ENCODE results near the gene CDH5.

Gene CDH5

GRCh38 chr16:66377324-66377723, 10.8 kb downstream of the CDH5 start:
- Histone ChIP-seq H3K27me3 (no peaks in the 10 kb centered on the region), H3K36me3 (no peaks in the 10 kb centered on the region)

GRCh38 chr16:66378741-66379570, 12.5 kb downstream of the CDH5 start:
- no peaks in the 10 kb centered on the region for H3K27me3 ChIP-seq
- H3K4me1 ChIP-seq: peaks cover 0 to 37% (median 6%) of the 10 kb centered on the region in 10 experiments; a peak in 10 of 20 replicates
- no peak overlapping the region for H3K4me2 ChIP-seq
- no peak for TF ChIP-seq Cebpa-rat (IDR thresholded peaks at IDR 0.05)
- no peaks in the 10 kb centered on the region for H3K36me3 ChIP-seq
- no peak overlapping the region for H3K9ac ChIP-seq
- H4K20me1 ChIP-seq: no peaks in the 10 kb centered on the region
- H3K4me3 ChIP-seq: no peak overlapping the region
- H3K27ac ChIP-seq: no peak overlapping the region
- H3K9me3 ChIP-seq (replicated peaks in 1 of 11): no peaks in the 10 kb centered on the region

More at GRCh38 chr16:66377324-66377723, 10.8 kb downstream of the CDH5 start:
- Histone ChIP-seq H3K4me3 (no peak overlapping the region), H3K9ac (peak overlapping the region in 1 of 11 experiments; percentile 26; a peak in 2 of 22 replicates), H3K27ac (peak overlapping the region in 4 of 11 experiments; percentile 22 to 66 (median 56); a peak in 7 of 22 replicates), H3K4me1 (peaks cover 0 to 28% (median 6%) of the 10 kb centered on the region in 10 experiments; a peak in 10 of 20 replicates), H3K4me2 (peak overlapping the region in 5 of 11 experiments; percentile 28 to 79 (median 73); a peak in 9 of 22 replicates), H3K9me3 (replicated peaks in 1 of 11) (no peaks in the 10 kb centered on the region), H4K20me1 (no peaks in the 10 kb centered on the region)
- TF ChIP-seq Cebpa-rat (IDR thresholded peaks at IDR 0.05): no peak

GRCh38 chr16:66379571-66379941, 13.1 kb downstream of the CDH5 start:
- no peak overlapping the region for H3K27ac ChIP-seq
- no peaks in the 10 kb centered on the region for H3K27me3 ChIP-seq
- no peak overlapping the region for H3K4me2 ChIP-seq
- H3K9me3 ChIP-seq (replicated peaks in 1 of 11): no peaks in the 10 kb centered on the region
- H3K9ac ChIP-seq: no peak overlapping the region
- no peaks in the 10 kb centered on the region for H3K36me3 ChIP-seq
- no peak for TF ChIP-seq Cebpa-rat (IDR thresholded peaks at IDR 0.05)
- H3K4me1 ChIP-seq: peaks cover 0 to 37% (median 6%) of the 10 kb centered on the region in 10 experiments; a peak in 10 of 20 replicates
- no peak overlapping the region for H3K4me3 ChIP-seq
- no peaks in the 10 kb centered on the region for H4K20me1 ChIP-seq

- TF ChIP-seq Cebpa-rat (IDR thresholded peaks at IDR 0.05): no peak
- no peaks in the 10 kb centered on the region for H3K9me3 ChIP-seq (replicated peaks in 1 of 11)
- no peak overlapping the region for H3K4me2 ChIP-seq
- no peak overlapping the region for H3K9ac ChIP-seq
- H3K4me3 ChIP-seq: no peak overlapping the region
- no peaks in the 10 kb centered on the region for H3K36me3 ChIP-seq
- H3K27me3 ChIP-seq: no peaks in the 10 kb centered on the region
- H4K20me1 ChIP-seq: no peaks in the 10 kb centered on the region
- H3K27ac ChIP-seq: no peak overlapping the region
- peaks cover 0 to 37% (median 6%) of the 10 kb centered on the region in 10 experiments; a peak in 10 of 20 replicates for H3K4me1 ChIP-seq
Measured at GRCh38 chr16:66380421-66380820, 13.9 kb downstream of the CDH5 start.

GRCh38 chr16:66381585-66382170, 15.2 kb downstream of the CDH5 start:
- Histone ChIP-seq H3K9ac (no peak overlapping the region), H3K36me3 (no peaks in the 10 kb centered on the region), H3K27ac (no peak overlapping the region), H3K4me3 (no peak overlapping the region), H3K27me3 (no peaks in the 10 kb centered on the region), H3K4me1 (peaks cover 0 to 26% (median 3%) of the 10 kb centered on the region in 10 experiments; a peak in 10 of 20 replicates), H3K9me3 (replicated peaks in 1 of 11) (no peaks in the 10 kb centered on the region), H3K4me2 (no peak overlapping the region), H4K20me1 (no peaks in the 10 kb centered on the region)
- no peak for TF ChIP-seq Cebpa-rat (IDR thresholded peaks at IDR 0.05)

GRCh38 chr16:66382171-66382965, 15.9 kb downstream of the CDH5 start:
- Histone ChIP-seq H3K27ac (no peak overlapping the region), H3K9ac (no peak overlapping the region), H3K36me3 (no peaks in the 10 kb centered on the region), H3K9me3 (replicated peaks in 1 of 11) (no peaks in the 10 kb centered on the region), H3K4me2 (peak overlapping the region in 2 of 11 experiments; percentile 4 to 21; a peak in 1 of 22 replicates), H3K27me3 (no peaks in the 10 kb centered on the region), H3K4me3 (no peak overlapping the region), H4K20me1 (no peaks in the 10 kb centered on the region), H3K4me1 (peaks cover 0 to 19% (median under 1%) of the 10 kb centered on the region in 10 experiments; a peak in 9 of 20 replicates)
- TF ChIP-seq Cebpa-rat (IDR thresholded peaks at IDR 0.05): no peak

- Histone ChIP-seq H3K27me3 (no peaks in the 10 kb centered on the region), H3K36me3 (no peaks in the 10 kb centered on the region), H3K9ac (no peak overlapping the region), H3K4me1 (peaks cover 0 to 14% (median 0%) of the 10 kb centered on the region in 10 experiments; a peak in 5 of 20 replicates), H3K9me3 (replicated peaks in 1 of 11) (no peaks in the 10 kb centered on the region), H3K4me3 (no peak overlapping the region), H3K4me2 (peak overlapping the region in 2 of 11 experiments; percentile 4 to 21; a peak in 1 of 22 replicates), H4K20me1 (no peaks in the 10 kb centered on the region), H3K27ac (no peak overlapping the region)
- no peak for TF ChIP-seq Cebpa-rat (IDR thresholded peaks at IDR 0.05)
Measured at GRCh38 chr16:66382966-66383299, 16.4 kb downstream of the CDH5 start.

- Histone ChIP-seq H3K9me3 (replicated peaks in 1 of 11) (no peaks in the 10 kb centered on the region), H3K27ac (no peak overlapping the region), H3K4me2 (0 out of 22 replicates have a peak overlapping the region, but pooled peaks of 1 of the 11 experiments have one; percentile 4), H3K4me1 (peaks cover 0 to 12% (median 0%) of the 10 kb centered on the region in 10 experiments; a peak in 4 of 20 replicates), H3K27me3 (no peaks in the 10 kb centered on the region), H3K9ac (no peak overlapping the region), H3K36me3 (no peaks in the 10 kb centered on the region), H4K20me1 (no peaks in the 10 kb centered on the region), H3K4me3 (no peak overlapping the region)
- no peak for TF ChIP-seq Cebpa-rat (IDR thresholded peaks at IDR 0.05)
Measured at GRCh38 chr16:66383551-66383950, 17.1 kb downstream of the CDH5 start.

- H3K36me3 ChIP-seq: no peaks in the 10 kb centered on the region
- peaks cover 0 to 12% (median 0%) of the 10 kb centered on the region in 10 experiments; a peak in 4 of 20 replicates for H3K4me1 ChIP-seq
- no peak overlapping the region for H3K4me3 ChIP-seq
- H3K9ac ChIP-seq: no peak overlapping the region
- no peaks in the 10 kb centered on the region; a peak in 1 of 22 replicates for H3K9me3 ChIP-seq (replicated peaks in 1 of 11)
- H3K27ac ChIP-seq: no peak overlapping the region
- no peaks in the 10 kb centered on the region for H4K20me1 ChIP-seq
- TF ChIP-seq Cebpa-rat (IDR thresholded peaks at IDR 0.05): no peak
- H3K4me2 ChIP-seq: no peak overlapping the region
- H3K27me3 ChIP-seq: no peaks in the 10 kb centered on the region
Measured at GRCh38 chr16:66385415-66385814, 18.9 kb downstream of the CDH5 start.

Data from BLaER1 treated with 17β-estradiol and CSF1 and Interleukin-3, amounts not matched to agents 10 nM and 100 nM (cell line).